Activated CD8-positive, alpha-beta memory T cell treated with anti-CD3 and anti-CD28 coated beads for 36 hours (primary cell): ENCODE measurements around the gene AKR7A2. TPM values are rescaled to one million over a fixed set of nuclear protein-coding genes. Genes with fewer than 3 reads are reported as not detected.
"Not testable (repeated sequence)": the region's sequence is repeated elsewhere in the genome, so short reads cannot be mapped to it uniquely, and the experiment has no call there.

Experiments used
- CTCF ChIA-PET: fragments of 350-600 bp; sonication (Branson Sonifier 250); formaldehyde crosslinking; loops from one replicate; lab custom pipeline; 2021; ENCODE audit warnings: antibody characterized with exemption; lab: Charles Lee
- POLR2A ChIA-PET: fragments of 350-600 bp; sonication (Branson Sonifier 250); formaldehyde crosslinking; loops from one replicate; lab custom pipeline; 2021; ENCODE audit warnings: antibody characterized with exemption; lab: Charles Lee
- total RNA-seq, 2 experiments: library from RNA; stranded (reverse); gene quantifications; one replicate each; pipeline ENCODE4 v1.2.3, GENCODE V29; 2021

The AKR7A2 gene
- total RNA-seq, 2 experiments from 2014 or later = 40.1 to 44.1 TPM

- ChIA-PET POLR2A (no interaction called here), CTCF (no interaction called here)
Observed at GRCh38 chr1:19313636-19313959, 1.7 kb upstream of the AKR7A2 start.

- ChIA-PET CTCF (interaction anchor here (0.8 kb wide), 1 partner anchor 29 kb away, joined by 3 read pairs; no protein-coding TSS in a partner anchor), POLR2A (interaction anchor here (0.6 to 1.5 kb wide), 4 partner anchors 23 to 289 kb away, joined by 3 to 8 read pairs (median 5); partner anchors contain the start of genes EMC1 and MRTO4)
Observed at GRCh38 chr1:19312782-19313635, 1.1 kb upstream of the AKR7A2 start.

- POLR2A ChIA-PET = interaction anchor here (0.6 to 1.5 kb wide), 4 partner anchors 18 to 369 kb away, joined by 3 to 8 read pairs (median 4); partner anchors contain the start of genes EMC1 and MRTO4
- CTCF ChIA-PET = no interaction called here
Observed at GRCh38 chr1:19311503-19311930, 427 bp downstream of the AKR7A2 start.

GRCh38 chr1:19310720-19311502 lies 1.0 kb downstream of the AKR7A2 start:
- ChIA-PET POLR2A (interaction anchor here (0.6 to 1.5 kb wide), 2 partner anchors 19 to 368 kb away, joined by 3 to 4 read pairs; no protein-coding TSS in a partner anchor), CTCF (no interaction called here)

GRCh38 chr1:19310061-19310460 lies 1.9 kb downstream of the AKR7A2 start:
- CTCF ChIA-PET = no interaction called here
- POLR2A ChIA-PET = no interaction called here

- POLR2A ChIA-PET = no interaction called here
- CTCF ChIA-PET = no interaction called here
Observed at GRCh38 chr1:19309123-19309813, 2.7 kb downstream of the AKR7A2 start.

- ChIA-PET POLR2A (no interaction called here), CTCF (no interaction called here)
Observed at GRCh38 chr1:19308509-19308907, 3.4 kb downstream of the AKR7A2 start.

GRCh38 chr1:19307794-19308508 lies 4.0 kb downstream of the AKR7A2 start:
- ChIA-PET CTCF (no interaction called here), POLR2A (no interaction called here)

- POLR2A ChIA-PET = no interaction called here
- CTCF ChIA-PET = interaction anchor here (0.6 to 1.0 kb wide), 2 partner anchors 10 to 11 kb away, joined by 3 to 5 read pairs; no protein-coding TSS in a partner anchor
Observed at GRCh38 chr1:19306941-19307340, 5.0 kb downstream of the AKR7A2 start.

GRCh38 chr1:19305880-19306279 lies 6.1 kb downstream of the AKR7A2 start:
- POLR2A ChIA-PET = no interaction called here
- CTCF ChIA-PET = no interaction called here

- POLR2A ChIA-PET = not testable (repeated sequence)
- CTCF ChIA-PET = interaction anchor here (0.6 kb wide), 1 partner anchor 212 kb away, joined by 3 read pairs; no protein-coding TSS in a partner anchor
Observed at GRCh38 chr1:19304081-19304480, 7.9 kb downstream of the AKR7A2 start.

- ChIA-PET POLR2A (no interaction called here), CTCF (no interaction called here)
Observed at GRCh38 chr1:19300211-19300610, 11.7 kb downstream of the AKR7A2 start.

GRCh38 chr1:19294638-19295037 lies 17.3 kb downstream of the AKR7A2 start:
- CTCF ChIA-PET = no interaction called here
- POLR2A ChIA-PET = no interaction called here

GRCh38 chr1:19289244-19289643 lies 22.7 kb downstream of the AKR7A2 start:
- ChIA-PET POLR2A (no interaction called here), CTCF (no interaction called here)

- CTCF ChIA-PET, POLR2A ChIA-PET: not testable (repeated sequence)
Observed at GRCh38 chr1:19288324-19289241, 23.4 kb downstream of the AKR7A2 start, which contains the start of gene AKR7A3. AKR7A3 (minus strand) TSS chr1:19288770; CDS start chr1:19288709, 61 bp downstream.

GRCh38 chr1:19287436-19288185 lies 24.3 kb downstream of the AKR7A2 start:
- ChIA-PET CTCF (no interaction called here), POLR2A (no interaction called here)

GRCh38 chr1:19285807-19286206 lies 26.1 kb downstream of the AKR7A2 start:
- POLR2A ChIA-PET, CTCF ChIA-PET: not testable (repeated sequence)
